CD14-positive monocyte (primary cell): ENCODE data around the gene TAOK1. TPM values are rescaled to one million over a fixed set of nuclear protein-coding genes. Genes with fewer than 3 reads are reported as not detected.

ENCODE experiments used
- DNase-seq, 3 donors: peaks; one replicate each; pipeline ENCODE4 v3.0.0-alpha.2; 2011 to 2022
- H2AFZ ChIP-seq: 2 replicates; pipeline ENCODE4 v1.6.0; 2012; ENCODE audit warnings: mild to moderate bottlenecking, low read depth, low read length, inconsistent platforms; ENCODE audit not compliant: insufficient read depth, poor library complexity, severe bottlenecking
- H3K27ac ChIP-seq, 2 donors: 1 replicate in 1 of 2; 2 replicates in 1 of 2; pipeline ENCODE4 v1.5.1; 2012 to 2013; ENCODE audit warnings: low read length in 2 of 2, control low read depth in 1 of 2, inconsistent platforms in 1 of 2, low read depth in 1 of 2, mild to moderate bottlenecking in 1 of 2
- H3K27me3 ChIP-seq, 2 donors: one replicate each; pipeline versions ENCODE4 v1.6.0 to v1.6.1; 2011 to 2013; ENCODE audit warnings: low read length in 2 of 2; ENCODE audit not compliant: control insufficient read depth in 2 of 2, insufficient read depth in 2 of 2
- H3K36me3 ChIP-seq, 2 donors: replicated peaks in 1 of 2; 1 replicate in 1 of 2; 2 replicates in 1 of 2; pipeline versions ENCODE4 v1.5.1 to v1.6.1; 2012 to 2013; ENCODE audit warnings: low read length in 2 of 2, control low read depth in 1 of 2, inconsistent platforms in 1 of 2, mild to moderate bottlenecking in 1 of 2; ENCODE audit not compliant: insufficient read depth in 2 of 2, control insufficient read depth in 1 of 2
- H3K4me1 ChIP-seq, 2 donors: 1 replicate in 1 of 2; 2 replicates in 1 of 2; pipeline versions ENCODE4 v1.5.1 to v1.6.1; 2012 to 2013; ENCODE audit warnings: low read length in 2 of 2, control low read depth in 1 of 2, inconsistent platforms in 1 of 2, mild to moderate bottlenecking in 1 of 2, moderate library complexity in 1 of 2; ENCODE audit not compliant: insufficient read depth in 2 of 2, control insufficient read depth in 1 of 2
- H3K4me2 ChIP-seq: replicated peaks from 2 replicates; pipeline ENCODE3; 2012; ENCODE audit warnings: low read length, moderate library complexity, mild to moderate bottlenecking; ENCODE audit not compliant: poor library complexity, severe bottlenecking; ENCODE audit errors: extremely low read depth
- H3K4me3 ChIP-seq, 3 experiments: fragments of 200-600 bp in 1 of 3; sonication (generic) in 1 of 3; replicated peaks in 1 of 3; 1 replicate in 2 of 3; 2 replicates in 1 of 3; pipeline ENCODE4 v1.5.1; 2011 to 2013; ENCODE audit warnings: low read length in 3 of 3, mild to moderate bottlenecking in 3 of 3, control low read depth in 2 of 3, low read depth in 2 of 3, inconsistent platforms in 1 of 3, moderate library complexity in 1 of 3
- H3K79me2 ChIP-seq: 2 replicates; pipeline ENCODE4 v1.6.0; 2012; ENCODE audit warnings: mild to moderate bottlenecking, control low read depth, inconsistent platforms, low read length, moderate library complexity; ENCODE audit not compliant: insufficient read depth
- H3K9ac ChIP-seq: 2 replicates; pipeline ENCODE4 v1.6.0; 2017; ENCODE audit warnings: low read length, mild to moderate bottlenecking; ENCODE audit not compliant: insufficient read depth, poor library complexity, severe bottlenecking
- H3K9me3 ChIP-seq, 2 donors: replicated peaks in 1 of 2; 1 replicate in 1 of 2; 2 replicates in 1 of 2; pipeline versions ENCODE4 v1.5.1 to v1.6.1; 2012 to 2013; ENCODE audit warnings: low read length in 2 of 2, control low read depth in 1 of 2; ENCODE audit not compliant: control insufficient read depth in 1 of 2, insufficient read depth in 1 of 2
- H4K20me1 ChIP-seq: 2 replicates; pipeline ENCODE4 v1.6.0; 2012; ENCODE audit warnings: mild to moderate bottlenecking, low read length, control low read depth, moderate library complexity; ENCODE audit not compliant: insufficient read depth
- H3K27ac Mint-ChIP-seq, 7 donors: one replicate each; pipeline ENCODE4 v1.8.0; 2020; ENCODE audit warnings: mild to moderate bottlenecking in 7 of 7, mixed read lengths in 7 of 7, moderate library complexity in 6 of 7, inconsistent platforms in 2 of 7
- H3K27me3 Mint-ChIP-seq, 3 donors: one replicate each; pipeline ENCODE4 v1.8.0; 2021 to 2022; ENCODE audit warnings: low read depth in 3 of 3, mild to moderate bottlenecking in 3 of 3, mixed read lengths in 3 of 3, moderate library complexity in 3 of 3, inconsistent platforms in 1 of 3
- H3K36me3 Mint-ChIP-seq, 2 donors: one replicate each; pipeline ENCODE4 v1.8.0; 2020; ENCODE audit warnings: mixed read lengths in 2 of 2, inconsistent platforms in 1 of 2, mild to moderate bottlenecking in 1 of 2
- H3K4me1 Mint-ChIP-seq: one replicate; pipeline ENCODE4 v1.8.0; 2020; ENCODE audit warnings: mild to moderate bottlenecking, mixed read lengths
- H3K4me3 Mint-ChIP-seq, 2 donors: one replicate each; pipeline ENCODE4 v1.8.0; 2020; ENCODE audit warnings: mild to moderate bottlenecking in 2 of 2, mixed read lengths in 2 of 2, moderate library complexity in 1 of 2
- H3K9me3 Mint-ChIP-seq, 7 donors: one replicate each; pipeline ENCODE4 v1.8.0; 2020 to 2022; ENCODE audit warnings: mixed read lengths in 7 of 7, mild to moderate bottlenecking in 6 of 7, moderate library complexity in 6 of 7, inconsistent platforms in 2 of 7
- WGBS: methylation state at CpG from one replicate; pipeline ENCODE4 v1.1.5; 2013; ENCODE audit warnings: missing lambda C conversion rate; ENCODE audit not compliant: insufficient coverage; 5-methylcytosine and 5-hydroxymethylcytosine counted together
- intact Hi-C, 2 donors: fragments of 100-400 bp; cut with micrococcal nuclease; formaldehyde crosslinking; loops; one replicate each; pipeline versions ENCODE4 v1.15.0 to v1.15.1; 2023
- polyA plus RNA-seq, 3 donors: library from polyadenylated mRNA; depleted of rRNA in 1 of 3; unstranded in 2 of 3; stranded (reverse) in 1 of 3; fragments of 300-500 nt in 2 of 3; fragments of >200 nt in 1 of 3; fragmentation: Illumina TruSeq in 2 of 3; gene quantifications; 1 replicate in 2 of 3; 2 replicates in 1 of 3; pipeline ENCODE4 v1.2.3, GENCODE V29; 2012 to 2021
- TF ChIP-seq, protein P1 (sequence below): fragments of 200-600 bp; IDR thresholded peaks from one replicate; pipeline ENCODE4 v1.8.0; 2022; ENCODE audit warnings: antibody characterized with exemption, mild to moderate bottlenecking

Gene TAOK1
- polyA plus RNA-seq, 3 donors: 2.4 to 13.9 (median 4.8) TPM

DNA sequence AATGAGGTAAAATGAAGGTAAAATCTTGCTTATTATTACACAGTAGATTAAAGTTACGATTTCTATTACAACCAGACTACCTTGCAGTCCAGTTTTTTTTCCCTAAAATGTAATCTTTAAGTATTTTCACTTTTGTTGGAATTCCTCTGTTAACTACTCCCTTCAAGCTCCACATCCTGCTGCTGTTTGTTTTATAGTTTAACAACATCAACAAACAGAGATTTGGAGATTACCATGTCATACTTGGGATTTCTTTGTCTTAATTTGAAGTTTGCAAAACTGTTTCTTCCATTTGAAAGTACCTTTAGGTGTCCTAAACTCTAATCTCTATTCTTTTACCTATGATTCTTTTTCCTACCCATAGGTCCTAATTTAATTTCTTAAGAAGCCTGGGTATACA is 93.3 kb downstream of the TAOK1 start:
- no peaks in the 10 kb centered on the region for H3K27me3 ChIP-seq
- H3K36me3 Mint-ChIP-seq: peaks cover 50 to 80% of the 10 kb centered on the region in 2 donors
- H2AFZ ChIP-seq: no peak overlapping the region
- H3K4me3 ChIP-seq: no peak overlapping the region
- TF ChIP-seq, protein P1, sequence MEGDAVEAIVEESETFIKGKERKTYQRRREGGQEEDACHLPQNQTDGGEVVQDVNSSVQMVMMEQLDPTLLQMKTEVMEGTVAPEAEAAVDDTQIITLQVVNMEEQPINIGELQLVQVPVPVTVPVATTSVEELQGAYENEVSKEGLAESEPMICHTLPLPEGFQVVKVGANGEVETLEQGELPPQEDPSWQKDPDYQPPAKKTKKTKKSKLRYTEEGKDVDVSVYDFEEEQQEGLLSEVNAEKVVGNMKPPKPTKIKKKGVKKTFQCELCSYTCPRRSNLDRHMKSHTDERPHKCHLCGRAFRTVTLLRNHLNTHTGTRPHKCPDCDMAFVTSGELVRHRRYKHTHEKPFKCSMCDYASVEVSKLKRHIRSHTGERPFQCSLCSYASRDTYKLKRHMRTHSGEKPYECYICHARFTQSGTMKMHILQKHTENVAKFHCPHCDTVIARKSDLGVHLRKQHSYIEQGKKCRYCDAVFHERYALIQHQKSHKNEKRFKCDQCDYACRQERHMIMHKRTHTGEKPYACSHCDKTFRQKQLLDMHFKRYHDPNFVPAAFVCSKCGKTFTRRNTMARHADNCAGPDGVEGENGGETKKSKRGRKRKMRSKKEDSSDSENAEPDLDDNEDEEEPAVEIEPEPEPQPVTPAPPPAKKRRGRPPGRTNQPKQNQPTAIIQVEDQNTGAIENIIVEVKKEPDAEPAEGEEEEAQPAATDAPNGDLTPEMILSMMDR: no peak
- no peaks in the 10 kb centered on the region for H3K9me3 Mint-ChIP-seq
- H3K79me2 ChIP-seq: no peaks in the 10 kb centered on the region
- no peaks in the 10 kb centered on the region for H3K9me3 ChIP-seq
- H3K4me2 ChIP-seq: no peak overlapping the region
- no peak overlapping the region for H3K27ac ChIP-seq
- no peak overlapping the region for H3K4me3 Mint-ChIP-seq
- H4K20me1 ChIP-seq: peaks cover 17% of the 10 kb centered on the region
- H3K36me3 ChIP-seq: peaks cover 75 to 91% of the 10 kb centered on the region in 2 donors
- H3K9ac ChIP-seq: no peak overlapping the region
- H3K27ac Mint-ChIP-seq: no peak overlapping the region
- intact Hi-C loops: no loop called here
- no peaks in the 10 kb centered on the region for H3K4me1 Mint-ChIP-seq
- no CpG with 5 or more reads among the region's 1 CpG for WGBS
- H3K27me3 Mint-ChIP-seq: no peaks in the 10 kb centered on the region
- no peaks in the 10 kb centered on the region for H3K4me1 ChIP-seq
- DNase-seq: no peak

DNA sequence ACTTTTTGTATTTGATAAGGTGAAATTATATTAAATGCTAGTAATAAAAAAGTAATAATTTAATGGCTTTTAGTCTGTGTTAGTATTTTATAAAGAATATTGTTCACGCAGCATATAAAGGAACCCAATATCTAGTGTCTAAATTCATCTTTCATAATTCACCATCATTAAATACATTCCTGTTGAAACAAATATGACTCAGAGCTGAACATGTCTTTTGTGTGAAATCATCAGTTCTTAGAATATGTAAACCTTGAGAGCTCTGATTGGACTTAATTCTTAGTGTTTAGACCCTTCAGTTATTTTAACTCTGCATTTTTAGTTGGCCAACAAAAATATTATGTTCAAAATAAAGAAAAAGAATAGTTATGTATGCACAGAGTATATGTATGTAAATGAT is 104.8 kb downstream of the TAOK1 start:
- no peak for DNase-seq
- no peak overlapping the region for H3K4me3 Mint-ChIP-seq
- H3K9ac ChIP-seq: no peak overlapping the region
- H3K9me3 Mint-ChIP-seq: no peaks in the 10 kb centered on the region
- TF ChIP-seq, protein P1: no peak
- H4K20me1 ChIP-seq: peaks cover 8% of the 10 kb centered on the region
- H3K4me2 ChIP-seq: no peak overlapping the region
- H3K79me2 ChIP-seq: no peaks in the 10 kb centered on the region
- H3K4me1 ChIP-seq: no peaks in the 10 kb centered on the region
- no peaks in the 10 kb centered on the region for H3K9me3 ChIP-seq
- H3K4me1 Mint-ChIP-seq: no peaks in the 10 kb centered on the region
- H3K36me3 ChIP-seq: peaks cover 90 to 100% of the 10 kb centered on the region in 2 donors
- H3K27me3 Mint-ChIP-seq: no peaks in the 10 kb centered on the region
- no peak overlapping the region for H3K27ac Mint-ChIP-seq
- peaks cover 62 to 77% of the 10 kb centered on the region in 2 donors for H3K36me3 Mint-ChIP-seq
- H3K27me3 ChIP-seq: no peaks in the 10 kb centered on the region
- no peak overlapping the region for H3K4me3 ChIP-seq
- intact Hi-C loops: no loop called here
- no CpG with 5 or more reads among the region's 1 CpG for WGBS
- no peak overlapping the region for H2AFZ ChIP-seq
- no peak overlapping the region for H3K27ac ChIP-seq
